Endodermal cell (in vitro differentiated cells): ENCODE results near the gene NLK. TPM values are rescaled to one million over a fixed set of nuclear protein-coding genes. Genes with fewer than 3 reads are reported as not detected.

Experiments used
- DNase-seq: peaks from one replicate; pipeline ENCODE4 v3.0.0-alpha.2; 2017
- H3K27ac ChIP-seq: 2 replicates; pipeline ENCODE4 v1.5.1; 2013; ENCODE audit warnings: mild to moderate bottlenecking, low read depth, low read length, moderate library complexity
- H3K27me3 ChIP-seq: 2 replicates; pipeline ENCODE4 v1.6.1; 2013; ENCODE audit warnings: mild to moderate bottlenecking, low read length, moderate library complexity; ENCODE audit not compliant: insufficient read depth, control insufficient read depth, poor library complexity, severe bottlenecking
- H3K36me3 ChIP-seq: 2 replicates; pipeline ENCODE4 v1.7.0; 2013; ENCODE audit warnings: mild to moderate bottlenecking, low read length, moderate library complexity; ENCODE audit not compliant: control insufficient read depth, insufficient read depth
- H3K4me1 ChIP-seq: one replicate; pipeline ENCODE4 v1.7.0; 2013; ENCODE audit warnings: low read length; ENCODE audit not compliant: control insufficient read depth, insufficient read depth
- H3K4me3 ChIP-seq: 2 replicates; pipeline ENCODE4 v1.5.1; 2013; ENCODE audit warnings: mild to moderate bottlenecking, low read length, moderate library complexity
- H3K9ac ChIP-seq: 2 replicates; pipeline ENCODE4 v1.6.1; 2013; ENCODE audit warnings: mild to moderate bottlenecking, low read length, moderate library complexity; ENCODE audit not compliant: poor library complexity, severe bottlenecking; ENCODE audit errors: extremely low read depth
- H3K9me3 ChIP-seq: 2 replicates; pipeline ENCODE4 v1.6.1; 2013; ENCODE audit warnings: mild to moderate bottlenecking, low read length, moderate library complexity; ENCODE audit not compliant: control insufficient read depth
- H3K27ac Mint-ChIP-seq: 2 replicates; pipeline ENCODE4 v1.8.0; 2020; ENCODE audit warnings: mixed read lengths
- H3K27me3 Mint-ChIP-seq: 2 replicates; pipeline ENCODE4 v1.8.0; 2021; ENCODE audit warnings: mild to moderate bottlenecking, mixed read lengths; ENCODE audit not compliant: insufficient read depth
- H3K36me3 Mint-ChIP-seq: 2 replicates; pipeline ENCODE4 v1.8.0; 2020; ENCODE audit warnings: low read depth, mixed read lengths
- H3K4me1 Mint-ChIP-seq: 2 replicates; pipeline ENCODE4 v1.8.0; 2020; ENCODE audit warnings: mixed read lengths
- H3K4me3 Mint-ChIP-seq: 2 replicates; pipeline ENCODE4 v1.8.0; 2020; ENCODE audit warnings: mild to moderate bottlenecking, moderate library complexity, mixed read lengths
- H3K9me3 Mint-ChIP-seq: 2 replicates; pipeline ENCODE4 v1.8.0; 2020; ENCODE audit warnings: mild to moderate bottlenecking, mixed read lengths
- WGBS, 2 experiments: methylation state at CpG; one replicate each; pipeline versions ENCODE4 v1.1.5 to v1.1.7; 2013; ENCODE audit warnings: missing lambda C conversion rate in 2 of 2, mixed read lengths in 1 of 2; ENCODE audit not compliant: insufficient coverage in 1 of 2, insufficient read length in 1 of 2; 5-methylcytosine and 5-hydroxymethylcytosine counted together
- total RNA-seq, 2 donors: library from RNA; stranded (reverse); fragmentation: NEBNext Ultra II Directional in 1 of 2; extraction: Animal tissue kit (Norgen Biotek cat#: 25700) in 1 of 2; gene quantifications; 2 replicates in 1 of 2; 3 replicates in 1 of 2; pipeline ENCODE4 v1.2.1, GENCODE V29; 2021
- TF ChIP-seq, protein P1 (sequence below): fragments of 200-600 bp; sonication (generic); conservative IDR thresholded peaks from 2 replicates; pipeline ENCODE4 v1.5.0; 2021; ENCODE audit warnings: antibody characterized with exemption, mild to moderate bottlenecking

NLK gene
- total RNA-seq, 2 donors from 2014 or later: 49.2 to 50.3 TPM

- H3K9me3 Mint-ChIP-seq: no peaks in the 10 kb centered on the region
- TF ChIP-seq, protein P1, sequence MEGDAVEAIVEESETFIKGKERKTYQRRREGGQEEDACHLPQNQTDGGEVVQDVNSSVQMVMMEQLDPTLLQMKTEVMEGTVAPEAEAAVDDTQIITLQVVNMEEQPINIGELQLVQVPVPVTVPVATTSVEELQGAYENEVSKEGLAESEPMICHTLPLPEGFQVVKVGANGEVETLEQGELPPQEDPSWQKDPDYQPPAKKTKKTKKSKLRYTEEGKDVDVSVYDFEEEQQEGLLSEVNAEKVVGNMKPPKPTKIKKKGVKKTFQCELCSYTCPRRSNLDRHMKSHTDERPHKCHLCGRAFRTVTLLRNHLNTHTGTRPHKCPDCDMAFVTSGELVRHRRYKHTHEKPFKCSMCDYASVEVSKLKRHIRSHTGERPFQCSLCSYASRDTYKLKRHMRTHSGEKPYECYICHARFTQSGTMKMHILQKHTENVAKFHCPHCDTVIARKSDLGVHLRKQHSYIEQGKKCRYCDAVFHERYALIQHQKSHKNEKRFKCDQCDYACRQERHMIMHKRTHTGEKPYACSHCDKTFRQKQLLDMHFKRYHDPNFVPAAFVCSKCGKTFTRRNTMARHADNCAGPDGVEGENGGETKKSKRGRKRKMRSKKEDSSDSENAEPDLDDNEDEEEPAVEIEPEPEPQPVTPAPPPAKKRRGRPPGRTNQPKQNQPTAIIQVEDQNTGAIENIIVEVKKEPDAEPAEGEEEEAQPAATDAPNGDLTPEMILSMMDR: no peak
- Histone ChIP-seq H3K9ac (no peak overlapping the region), H3K4me3 (no peak overlapping the region), H3K9me3 (no peaks in the 10 kb centered on the region), H3K36me3 (peaks cover 22% of the 10 kb centered on the region), H3K27ac (no peak overlapping the region), H3K27me3 (no peaks in the 10 kb centered on the region), H3K4me1 (peaks cover 4% of the 10 kb centered on the region)
- 87 to 94% methylated on average over 1 of the region's 1 CpG for WGBS, 2 experiments
- no peak overlapping the region for H3K4me3 Mint-ChIP-seq
- peaks cover 4% of the 10 kb centered on the region for H3K4me1 Mint-ChIP-seq
- no peak overlapping the region for H3K27ac Mint-ChIP-seq
- no peaks in the 10 kb centered on the region for H3K27me3 Mint-ChIP-seq
- H3K36me3 Mint-ChIP-seq: peaks cover 30% of the 10 kb centered on the region
- DNase-seq: no peak
Observed at GRCh38 chr17:28139822-28140221, 97.3 kb downstream of the NLK start.

GRCh38 chr17:28141313-28141712 is 98.8 kb downstream of the NLK start:
- WGBS, 2 experiments: 80 to 90% methylated on average over 2 to 3 of the region's 3 CpGs
- Histone ChIP-seq H3K9ac (no peak overlapping the region), H3K4me3 (no peak overlapping the region), H3K27ac (no peak overlapping the region), H3K4me1 (peaks cover 4% of the 10 kb centered on the region), H3K27me3 (no peaks in the 10 kb centered on the region), H3K36me3 (peaks cover 9% of the 10 kb centered on the region), H3K9me3 (no peaks in the 10 kb centered on the region)
- Mint-ChIP-seq H3K27ac (no peak overlapping the region), H3K9me3 (no peaks in the 10 kb centered on the region), H3K36me3 (peaks cover 19% of the 10 kb centered on the region), H3K4me1 (peaks cover 4% of the 10 kb centered on the region), H3K4me3 (no peak overlapping the region), H3K27me3 (no peaks in the 10 kb centered on the region)
- no peak for DNase-seq
- TF ChIP-seq, protein P1: no peak

- Histone ChIP-seq H3K9me3 (no peaks in the 10 kb centered on the region), H3K36me3 (peaks cover 5% of the 10 kb centered on the region), H3K27ac (no peak overlapping the region), H3K4me3 (no peak overlapping the region), H3K27me3 (no peaks in the 10 kb centered on the region), H3K9ac (no peak overlapping the region), H3K4me1 (peaks cover 4% of the 10 kb centered on the region)
- Mint-ChIP-seq H3K36me3 (peaks cover 16% of the 10 kb centered on the region), H3K27me3 (no peaks in the 10 kb centered on the region), H3K4me1 (peaks cover 4% of the 10 kb centered on the region), H3K9me3 (no peaks in the 10 kb centered on the region), H3K27ac (no peak overlapping the region), H3K4me3 (no peak overlapping the region)
- 86 to 100% methylated on average over 1 of the region's 1 CpG for WGBS, 2 experiments
- no peak for DNase-seq
- TF ChIP-seq, protein P1: no peak
Observed at GRCh38 chr17:28141773-28142172, 99.3 kb downstream of the NLK start.
